NCI-H1436 (cell line): ENCODE measurements around the gene DUSP19.

Source experiments
- DNase-seq: peaks from one replicate; lab custom pipeline; 2025; lab: John Stamatoyannopoulos, UW

DUSP19 gene

DNA sequence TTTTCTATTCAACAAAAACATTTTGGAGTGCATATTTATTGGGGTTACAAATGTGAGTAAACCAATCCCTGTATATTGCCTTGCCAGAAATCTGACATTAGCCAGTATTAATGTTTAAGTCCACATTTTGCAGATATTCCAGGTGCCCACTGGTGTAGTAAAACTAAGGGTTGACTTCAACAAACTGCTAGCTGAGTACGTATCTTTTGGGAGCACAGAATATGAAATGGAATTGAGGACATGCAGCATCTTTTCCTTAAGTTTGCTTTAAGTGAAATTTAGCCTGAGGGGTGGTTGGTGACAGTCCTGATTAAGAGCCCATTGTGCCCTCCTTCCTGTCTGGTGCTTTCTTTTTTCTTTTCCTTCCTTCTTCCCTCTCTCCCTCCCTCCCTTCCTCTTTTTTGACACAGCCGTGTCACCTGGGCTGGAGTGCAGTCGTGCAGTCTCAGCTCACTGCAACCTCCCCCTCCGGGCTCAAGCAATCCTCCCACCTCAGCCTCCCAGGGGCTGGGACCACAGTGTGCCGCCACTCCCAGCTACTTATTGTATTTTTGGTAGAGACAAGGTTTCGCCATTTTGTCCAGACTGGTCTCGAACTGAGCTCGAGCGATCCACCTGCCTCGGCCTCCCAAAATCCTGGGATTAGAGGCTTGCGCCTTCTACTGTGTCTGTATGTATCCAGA is 47.3 kb downstream of the DUSP19 start:
- DNase-seq = no peak

GRCh38 chr2:183126635-183127034 is 48.1 kb downstream of the DUSP19 start:
- no peak for DNase-seq

DNA sequence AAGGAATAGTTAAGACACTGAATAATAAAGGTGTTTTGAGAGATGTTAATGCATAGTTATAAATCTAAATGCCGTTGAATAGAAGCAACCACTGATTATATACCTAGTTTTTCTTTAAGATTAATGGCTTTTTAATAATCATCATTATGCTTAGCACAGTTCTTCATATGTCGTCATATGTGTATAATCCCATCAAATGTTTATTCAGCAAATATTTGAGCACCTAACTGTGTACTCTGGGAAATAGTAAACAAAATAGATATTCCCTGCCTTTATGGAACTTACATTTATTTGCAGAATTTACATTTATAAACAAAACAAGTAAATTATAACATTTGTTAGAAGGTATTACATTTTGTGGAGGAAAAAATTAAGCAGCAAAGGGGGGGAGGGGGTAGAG is 55.5 kb downstream of the DUSP19 start:
- no peak for DNase-seq

DNA sequence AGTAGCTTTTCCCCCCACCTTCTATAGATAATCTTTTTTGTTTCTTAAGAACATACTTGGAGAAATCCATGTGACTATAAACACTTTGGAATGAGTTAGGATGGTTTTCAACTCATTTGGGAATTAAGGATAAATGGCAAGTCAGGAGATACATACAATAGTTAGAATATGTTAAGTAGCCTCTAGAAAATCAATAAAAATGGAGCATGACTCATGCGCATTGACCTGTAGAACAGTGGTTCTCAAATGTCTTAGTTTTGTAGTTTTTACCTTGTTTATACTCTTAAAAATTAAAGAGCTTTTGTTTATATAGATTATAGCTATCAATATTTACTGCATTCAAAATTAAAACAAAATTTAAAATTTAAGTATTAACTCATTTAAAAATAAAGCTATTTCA is 70.4 kb downstream of the DUSP19 start:
- DNase-seq = no peak

DNA sequence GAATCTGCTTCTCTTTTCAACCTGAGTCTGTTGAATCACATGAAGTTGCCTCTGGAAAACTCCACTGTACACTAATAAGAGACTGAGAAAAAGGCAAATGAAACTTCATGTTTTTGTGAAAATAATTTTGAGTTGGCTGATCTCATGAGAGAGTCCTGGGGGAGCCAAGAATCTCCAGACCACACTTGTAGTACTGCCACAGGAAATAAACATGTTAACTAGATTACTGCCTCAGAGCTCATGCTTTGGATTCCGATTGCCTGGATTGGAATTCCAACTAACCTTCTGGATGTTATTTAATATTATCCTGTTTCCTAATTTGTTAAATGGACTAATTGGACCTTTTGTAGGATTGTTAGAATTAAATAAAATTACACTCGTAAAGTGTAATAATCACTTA is 70.9 kb downstream of the DUSP19 start:
- DNase-seq = no peak
